ENCODE data around the gene FAM8A1.

- TF ChIP-seq CTCF (conservative IDR thresholded peaks at IDR 0.05 in 1 of 2, IDR thresholded peaks at IDR 0.05 in 1 of 2; ENCODE audit: extremely low read depth in 1 of 2, insufficient read depth in 1 of 2, low read depth in 1 of 2, low read length in 2 of 2): no peak
- no peak for TF ChIP-seq EZH2 (IDR thresholded peaks at IDR 0.05; ENCODE audit: borderline replicate concordance, low read length)
These were observed 28.8 kb downstream of the FAM8A1 start for GRCh38 chr6:17628873-17629272.
